HG03139 (cell line): ENCODE data around the gene DVL2.
"Not testable (repeated sequence)": the region's sequence is repeated elsewhere in the genome, so short reads cannot be mapped to it uniquely, and the experiment has no call there.

Source experiments
- ATAC-seq: cut with Tn5 transposase; IDR thresholded peaks from one replicate; pipeline ENCODE4 v1.9.1; 2021; ENCODE audit not compliant: unreplicated experiment

DVL2 gene

DNA sequence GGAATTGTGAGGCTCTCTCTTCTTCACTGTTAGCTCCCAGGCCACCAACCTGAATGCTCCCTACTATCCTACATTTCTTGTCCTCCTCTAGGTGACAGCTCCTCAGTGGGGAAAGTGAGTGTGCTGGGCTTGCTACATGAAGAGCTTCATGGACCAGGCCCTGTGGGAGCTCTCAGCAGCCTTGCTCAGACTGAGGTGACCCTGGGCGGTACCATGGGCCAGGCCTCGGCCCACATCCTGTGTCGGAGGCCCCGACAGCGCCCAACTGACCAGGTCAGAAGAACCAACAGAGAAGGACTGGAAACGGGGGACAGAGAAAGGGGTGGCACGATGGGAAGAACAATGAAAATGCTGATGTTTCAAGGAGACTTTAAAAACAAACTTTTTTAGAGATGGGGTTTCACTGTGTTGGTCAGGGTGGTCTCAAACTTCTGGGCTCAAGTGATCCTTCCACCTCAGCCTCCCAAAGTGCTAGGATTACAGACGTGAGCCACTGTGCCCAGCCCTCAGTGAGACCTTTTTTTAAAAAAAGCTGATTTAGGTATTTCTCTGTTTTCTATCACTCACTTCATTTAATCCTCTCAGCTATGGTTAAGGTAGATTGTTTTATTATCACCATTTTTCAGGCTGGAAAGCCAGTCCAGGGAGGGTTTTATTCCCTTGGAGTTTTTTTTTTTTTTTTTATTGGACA, 22.6 kb upstream of the DVL2 start:
- ATAC-seq = no peak

DNA sequence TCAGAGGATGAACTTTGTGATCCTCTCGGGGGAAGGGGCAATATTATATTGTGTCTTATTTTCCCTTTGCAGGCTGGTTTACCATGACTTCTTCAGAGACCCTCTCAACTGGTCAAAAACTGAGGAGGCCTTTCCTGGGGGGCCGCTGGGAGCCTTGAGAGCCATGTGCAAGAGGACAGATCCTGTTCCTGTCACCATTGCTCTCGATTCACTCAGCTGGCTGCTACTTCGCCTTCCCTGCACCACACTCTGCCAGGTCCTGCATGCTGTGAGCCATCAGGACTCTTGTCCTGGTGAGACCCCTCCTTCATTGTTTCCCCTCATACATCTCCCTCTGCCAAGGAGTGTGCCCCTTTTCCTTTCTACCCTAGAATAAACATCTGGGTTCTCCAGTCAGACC, 20.2 kb upstream of the DVL2 start:
- no peak for ATAC-seq

DNA sequence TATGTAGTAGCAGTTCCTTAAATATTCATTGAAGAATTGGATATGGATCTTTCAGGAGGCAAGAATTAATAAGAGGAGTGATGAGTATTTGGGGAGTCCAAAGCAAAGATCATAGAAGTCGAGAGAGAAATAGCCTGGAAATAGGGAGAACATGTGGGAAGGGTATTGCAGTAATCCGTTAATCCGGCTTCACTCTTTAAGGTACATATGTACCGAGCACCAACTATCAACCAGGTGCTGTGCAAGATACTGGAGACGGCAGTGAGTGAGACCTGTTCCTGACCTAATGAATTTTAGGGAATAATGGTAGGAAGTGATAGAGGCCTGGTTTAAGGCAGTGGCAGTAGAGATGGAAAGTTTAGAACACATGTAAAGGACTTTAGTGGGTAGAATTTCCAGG, 18.8 kb upstream of the DVL2 start:
- no peak for ATAC-seq

DNA sequence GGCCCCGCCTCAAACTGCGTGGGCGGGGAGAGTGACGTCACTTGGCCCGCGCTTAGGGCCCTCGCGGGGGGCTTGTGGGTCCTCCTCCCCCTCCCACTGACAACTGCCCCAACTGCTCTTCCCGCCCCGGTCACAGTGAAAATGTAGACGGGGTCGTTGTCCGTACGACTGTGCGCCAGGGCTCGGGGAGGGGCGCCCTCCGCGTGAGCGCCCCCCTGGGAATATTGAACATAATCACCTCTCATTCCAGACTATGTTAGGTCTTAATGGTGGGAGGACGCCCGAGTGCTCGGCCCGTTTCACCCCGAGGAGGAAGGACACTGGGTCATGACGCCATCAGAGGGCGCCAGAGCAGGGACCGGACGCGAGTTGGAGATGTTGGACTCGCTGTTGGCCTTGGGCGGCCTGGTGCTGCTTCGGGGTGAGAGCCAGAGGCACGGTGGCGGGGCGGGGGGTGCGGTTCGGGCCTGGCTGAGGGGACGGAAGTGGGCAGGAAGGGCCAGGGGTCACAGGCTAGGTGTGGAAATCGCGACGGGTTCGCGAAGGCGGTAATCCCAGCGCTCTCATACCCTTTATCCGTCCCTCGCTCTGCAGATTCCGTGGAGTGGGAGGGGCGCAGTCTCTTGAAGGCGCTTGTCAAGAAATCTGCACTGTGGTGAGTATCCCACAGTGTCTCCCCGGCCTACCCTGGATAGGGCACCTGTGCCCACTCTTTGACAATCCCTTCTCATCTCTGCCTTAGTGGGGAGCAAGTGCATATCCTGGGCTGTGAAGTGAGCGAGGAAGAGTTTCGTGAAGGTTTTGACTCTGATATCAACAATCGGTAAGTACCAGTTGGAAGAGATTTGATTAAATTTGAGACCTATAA, 18.1 kb upstream of the DVL2 start, which contains the start of gene ELP5:
Gene ELP5 (plus strand): TSS at position 40 of the 868 bp plus-strand sequence. CDS start 336 bp downstream, at position 376.
- peak; percentile 46 for ATAC-seq

DNA sequence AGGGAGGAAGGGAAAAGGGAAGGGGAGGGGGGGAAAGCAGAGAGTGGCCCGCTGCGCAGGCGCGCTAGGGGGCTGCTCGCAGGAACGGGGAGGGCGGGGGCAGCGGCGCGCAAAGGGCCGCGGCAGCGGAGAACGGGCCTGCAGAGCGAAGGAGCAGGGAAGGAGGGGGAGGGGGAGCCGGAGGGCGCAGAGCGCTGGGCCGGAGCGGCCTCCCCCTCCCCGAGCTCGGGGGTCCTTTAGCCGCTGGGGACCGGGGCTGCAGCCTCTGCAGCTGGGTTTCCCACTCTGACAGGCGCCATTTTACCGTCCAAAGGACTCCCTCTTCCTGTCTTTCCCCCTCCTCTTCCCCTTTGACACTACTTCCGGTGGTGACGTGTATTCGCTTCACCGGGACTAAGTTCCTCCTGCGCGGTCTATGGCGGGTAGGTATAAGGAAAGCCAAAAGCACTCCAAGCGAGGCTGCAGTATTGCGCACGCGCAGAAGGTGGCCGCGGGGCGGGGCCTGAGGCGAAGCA, 17.4 kb upstream of the DVL2 start, which contains the start of gene CTDNEP1:
Gene CTDNEP1 (minus strand): TSS at position 74 of the 515 bp plus-strand sequence. CDS start 438 bp downstream, outside the sequence.
- ATAC-seq = peak; percentile 76

DNA sequence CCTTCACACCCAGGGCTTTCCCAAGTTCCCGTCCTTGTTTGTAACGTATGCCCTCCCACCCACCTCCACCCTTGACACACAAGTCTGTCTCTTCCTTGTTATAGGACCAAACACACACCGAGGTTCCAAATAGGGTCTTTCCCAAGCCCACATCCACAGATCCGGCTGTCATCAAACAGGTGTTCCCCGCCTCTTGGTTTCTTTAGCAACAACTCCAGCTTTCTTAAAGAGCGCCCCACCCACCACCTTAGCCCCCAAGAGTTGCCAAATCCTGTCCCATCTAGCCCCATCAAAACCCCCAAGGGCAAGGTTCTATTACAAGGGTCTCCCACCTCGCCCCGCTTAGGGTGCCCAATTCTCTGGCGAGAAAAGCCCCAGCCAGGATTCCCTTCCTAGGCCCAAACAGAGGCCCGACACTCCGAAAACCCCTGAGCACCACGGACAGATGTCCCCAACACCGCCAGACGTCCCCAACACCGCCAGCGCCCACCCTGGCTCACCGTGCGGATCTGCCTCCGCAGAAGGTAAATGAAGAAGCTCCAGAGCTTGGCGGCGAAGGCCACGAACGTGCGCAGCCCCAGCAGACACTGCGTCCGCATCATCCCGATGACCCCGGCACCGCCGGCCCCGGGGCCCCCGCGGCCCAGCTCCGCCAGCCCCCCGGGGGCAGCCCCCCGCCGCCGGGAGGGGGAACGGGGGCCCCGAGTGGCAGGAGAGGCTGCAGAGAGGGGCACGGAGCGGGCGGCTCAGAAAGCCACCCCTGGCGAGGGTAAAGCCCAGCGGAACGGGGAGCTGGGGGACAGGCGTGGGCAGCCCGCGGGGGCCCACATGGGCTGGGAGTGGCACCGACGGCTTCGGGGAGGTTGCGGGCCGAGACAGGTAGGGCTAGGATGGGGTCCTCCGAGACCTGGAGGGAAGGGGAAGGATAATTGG, 16.6 kb upstream of the DVL2 start:
- ATAC-seq = no peak

DNA sequence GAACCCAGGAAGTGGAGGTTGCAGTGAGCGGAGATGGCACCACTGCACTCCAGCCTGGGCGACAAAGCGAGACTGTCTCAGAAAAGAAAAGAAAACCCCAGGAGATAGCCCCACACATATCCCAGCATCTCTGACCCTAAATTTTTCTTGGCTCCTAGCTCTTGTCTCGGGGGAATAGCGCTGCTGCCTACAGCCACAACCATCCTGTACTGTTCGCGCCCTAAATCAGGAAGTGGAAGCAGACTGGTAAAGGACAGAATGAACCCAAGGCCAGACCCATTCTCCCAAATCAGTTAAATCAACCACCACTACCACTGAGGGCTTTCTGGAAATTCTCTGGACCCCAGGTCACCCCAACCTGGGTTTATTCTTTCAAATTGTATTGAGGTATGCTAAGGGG, 15.5 kb upstream of the DVL2 start:
- ATAC-seq = no peak

DNA sequence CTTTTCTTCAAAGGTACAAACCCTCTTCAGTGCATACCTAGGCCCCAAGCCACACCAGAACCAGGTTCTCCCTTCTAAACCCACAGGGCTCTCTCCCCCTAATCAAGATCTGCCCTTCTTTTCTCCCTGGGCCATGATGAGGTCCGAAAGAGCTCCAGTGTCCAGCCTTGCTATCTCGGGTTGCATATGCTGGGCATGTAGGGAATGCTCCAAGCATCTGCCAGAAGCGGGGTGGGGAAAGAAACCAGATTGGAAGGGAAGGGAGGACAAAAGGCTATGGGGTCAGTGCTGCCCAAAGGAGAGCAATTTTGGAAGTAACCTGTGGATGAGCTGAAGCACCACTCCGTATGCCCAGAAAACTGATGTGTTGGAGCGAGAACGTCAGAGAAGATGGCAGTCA, 14.9 kb upstream of the DVL2 start:
- no peak for ATAC-seq

DNA sequence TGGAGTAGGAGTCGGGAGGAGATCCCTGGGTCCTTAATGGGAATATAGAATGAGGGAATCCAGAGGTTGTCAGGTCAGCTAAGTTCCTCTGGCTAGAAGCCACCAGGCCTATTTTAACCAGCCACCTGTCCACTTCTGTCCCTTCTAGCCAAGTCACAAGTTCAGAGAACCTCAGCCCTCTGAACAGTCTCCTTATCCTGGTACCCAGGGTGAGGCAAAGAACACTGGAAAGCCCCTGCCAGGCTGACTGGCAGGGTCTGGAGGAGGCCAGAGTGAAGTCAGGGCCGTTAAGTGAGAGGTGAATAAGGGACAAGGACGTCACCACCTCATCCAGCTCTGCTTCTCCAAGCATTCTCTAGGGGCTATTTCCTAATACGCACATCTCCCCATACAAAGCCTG, 14.5 kb upstream of the DVL2 start:
- ATAC-seq = no peak

DNA sequence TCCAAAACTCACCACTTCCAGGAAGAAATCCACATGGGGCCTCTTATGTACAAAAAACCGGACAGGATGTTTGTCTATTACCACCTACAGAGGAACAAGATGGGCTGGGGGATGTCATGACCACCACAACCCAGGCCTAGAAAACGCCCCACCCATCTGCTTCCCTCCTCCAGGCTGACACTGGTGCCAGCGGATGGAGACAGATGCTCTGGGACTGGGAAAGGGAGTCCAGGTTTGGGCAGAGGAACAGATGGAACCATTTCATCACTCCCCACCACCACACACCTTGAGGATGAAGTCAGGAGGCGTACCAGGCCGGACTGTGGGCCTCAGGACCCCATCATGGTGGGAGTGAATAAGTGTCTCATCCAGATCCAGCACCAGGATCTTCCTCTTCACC, 12.5 kb upstream of the DVL2 start:
- ATAC-seq = no peak

DNA sequence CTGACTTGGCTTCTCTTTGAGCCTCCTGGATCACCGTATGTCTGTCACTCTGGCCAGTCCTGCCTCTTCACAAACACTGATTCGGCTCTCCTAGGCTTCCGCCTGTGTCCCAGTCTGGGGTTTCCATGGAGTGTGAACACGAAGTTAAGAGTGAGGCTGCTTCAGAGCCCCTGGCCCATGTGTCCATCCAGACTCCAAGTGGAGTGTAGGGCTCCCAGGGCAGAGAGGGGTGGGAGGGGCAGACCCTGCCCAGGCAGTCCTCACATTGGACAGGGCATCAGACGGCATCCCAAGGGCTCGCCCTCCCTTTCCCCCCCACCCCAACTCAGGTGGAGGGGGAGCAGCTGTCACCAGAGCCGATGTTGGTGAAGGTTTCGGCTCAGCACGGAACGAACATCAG, 9.5 kb upstream of the DVL2 start:
- ATAC-seq = not testable (repeated sequence)

DNA sequence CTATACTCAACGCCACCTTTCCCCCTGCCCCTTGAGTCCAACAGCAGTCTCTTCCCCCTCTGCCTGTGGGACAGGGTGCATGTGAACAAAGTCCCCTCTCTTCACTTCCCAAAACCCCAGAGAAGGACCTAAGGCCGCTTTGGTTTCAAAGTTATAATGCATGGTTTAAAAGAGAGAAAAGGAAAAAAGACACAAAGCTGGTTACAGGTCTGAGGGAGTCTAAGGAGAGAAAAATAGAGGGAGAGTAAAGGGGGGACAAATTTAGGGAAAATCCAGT, 9.1 kb upstream of the DVL2 start:
- ATAC-seq = no peak

DNA sequence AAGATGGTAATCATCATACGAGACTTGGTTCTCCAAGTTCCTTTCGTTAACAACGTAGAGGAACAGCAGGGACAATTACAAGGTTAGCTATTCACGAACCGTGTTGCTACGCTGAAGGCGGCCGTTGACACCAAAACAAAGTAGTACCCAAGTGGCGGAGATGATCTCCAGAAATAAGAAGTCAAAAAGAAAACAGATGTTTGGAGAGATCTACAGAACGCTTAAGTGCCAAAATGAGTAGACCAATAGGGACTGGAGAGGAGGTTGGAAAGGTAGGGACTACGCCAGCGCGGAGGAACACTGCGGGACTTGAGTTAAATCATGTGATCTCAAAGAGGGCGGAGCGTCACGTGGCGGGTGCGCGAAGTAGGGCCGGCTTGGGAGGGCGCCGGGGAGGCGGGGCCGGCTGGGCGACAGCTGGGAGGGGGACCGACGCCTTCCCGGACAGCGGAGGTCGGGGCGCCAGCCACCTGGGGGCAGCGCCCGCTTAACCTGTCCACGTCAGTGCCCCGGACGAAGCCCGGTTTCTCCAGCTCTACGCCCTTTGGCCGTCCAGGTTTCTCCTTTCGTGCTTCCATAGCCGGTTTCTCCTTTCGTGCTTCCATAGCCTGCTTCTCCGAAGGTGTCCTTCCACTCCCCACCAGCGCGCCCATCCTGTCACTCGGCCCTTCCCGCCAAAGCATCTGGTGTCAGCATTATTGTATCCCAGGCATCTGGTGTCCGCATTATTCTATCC, 8.6 kb upstream of the DVL2 start:
- peak; percentile 28 for ATAC-seq

DNA sequence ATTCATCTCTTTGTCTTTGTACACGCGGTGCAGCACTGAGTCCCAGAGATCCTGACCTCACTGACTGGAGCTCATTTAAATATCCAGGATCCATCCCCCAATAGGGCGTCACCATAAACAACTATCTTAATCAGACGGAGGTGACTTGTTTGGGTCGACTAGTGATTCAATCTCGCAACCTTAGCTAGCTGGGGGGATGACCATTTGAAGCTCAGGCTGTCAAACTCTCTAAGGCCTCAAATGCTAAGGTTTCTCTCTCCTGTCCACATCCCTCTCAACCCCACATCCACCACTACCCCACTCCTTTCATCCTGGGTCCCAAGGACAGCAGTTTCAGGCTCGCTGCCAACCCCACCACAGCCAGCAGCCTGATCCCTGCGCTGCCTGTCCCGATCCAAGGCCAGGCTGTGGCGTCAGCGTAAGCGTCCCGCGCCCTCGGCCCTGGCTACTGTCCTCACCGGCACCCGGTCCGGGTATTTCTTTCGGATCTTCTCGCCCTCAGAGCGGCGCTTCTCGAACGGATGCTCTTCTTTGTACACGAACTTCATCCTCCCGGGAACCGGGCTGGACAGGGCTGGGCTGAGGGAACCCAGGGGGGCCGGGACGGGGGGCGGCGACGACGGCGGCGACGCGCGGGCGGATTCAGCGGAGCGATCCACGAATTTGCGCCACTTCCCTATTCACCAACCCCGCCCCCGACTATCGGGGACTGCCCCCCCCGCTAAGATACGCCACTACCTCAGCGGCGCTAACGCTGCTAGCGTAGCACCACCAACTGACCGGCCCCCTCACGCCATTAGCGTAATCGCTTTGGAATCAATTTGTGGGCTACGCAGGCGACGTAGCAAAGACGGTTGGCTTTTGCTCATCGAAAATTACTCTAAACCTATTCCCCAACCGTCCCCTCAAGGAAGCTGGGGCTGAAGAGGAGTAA, 7.7 kb upstream of the DVL2 start, which contains the start of gene GABARAP:
Gene GABARAP (minus strand): TSS at position 667 of the 934 bp plus-strand sequence. CDS start 119 bp downstream, at position 548.
- ATAC-seq = peak; percentile 28

DNA sequence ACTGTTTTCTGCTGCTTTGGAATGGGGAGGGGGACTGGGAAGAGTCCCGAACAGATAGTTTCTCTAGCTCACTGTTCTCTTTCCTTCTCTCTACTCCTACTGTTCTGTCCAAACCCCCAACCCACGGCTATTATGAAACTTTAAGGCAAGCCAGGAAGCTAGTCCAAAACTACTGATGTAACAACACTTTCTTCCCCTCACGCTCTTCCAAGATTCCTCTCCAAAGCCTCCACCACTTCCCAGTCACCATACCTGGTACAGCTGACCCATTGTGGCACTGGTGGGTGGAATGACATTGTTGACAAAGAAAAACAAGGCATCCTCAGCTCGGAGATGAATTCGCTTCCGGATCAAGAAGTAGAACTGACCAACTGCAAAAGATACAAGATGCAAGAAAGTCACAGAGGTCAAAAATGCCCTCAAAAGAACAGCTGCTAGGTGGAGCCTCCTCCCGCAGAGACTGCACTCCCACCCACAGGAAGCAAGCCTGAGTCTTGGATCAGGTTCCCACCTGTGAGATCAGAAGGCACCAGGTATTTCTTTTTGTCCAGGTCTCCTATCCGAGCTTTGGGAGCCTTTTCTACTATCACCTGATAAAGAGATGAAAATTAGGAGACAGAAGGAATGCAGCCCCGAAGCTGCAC, 6.9 kb upstream of the DVL2 start:
- ATAC-seq = no peak

DNA sequence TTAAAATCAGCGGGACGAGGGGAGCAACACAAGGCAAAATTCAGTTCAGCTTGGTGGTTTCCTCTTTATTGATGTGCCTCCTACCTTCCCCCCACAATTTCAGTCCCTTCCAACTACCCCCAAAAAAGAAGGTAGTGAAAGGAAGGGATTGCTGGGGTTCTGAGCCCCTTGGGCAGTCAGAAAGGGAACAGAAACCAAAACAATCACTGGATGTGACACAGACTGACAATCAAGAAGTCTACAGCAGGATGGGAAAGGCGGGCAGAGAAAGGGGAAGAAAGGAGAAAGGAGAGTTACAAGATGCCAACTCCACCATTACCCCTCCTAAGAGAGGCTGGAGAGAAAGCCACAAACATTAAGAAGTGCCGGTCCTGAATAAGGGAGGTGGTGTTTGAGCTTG, 6.1 kb upstream of the DVL2 start:
- ATAC-seq = no peak

DNA sequence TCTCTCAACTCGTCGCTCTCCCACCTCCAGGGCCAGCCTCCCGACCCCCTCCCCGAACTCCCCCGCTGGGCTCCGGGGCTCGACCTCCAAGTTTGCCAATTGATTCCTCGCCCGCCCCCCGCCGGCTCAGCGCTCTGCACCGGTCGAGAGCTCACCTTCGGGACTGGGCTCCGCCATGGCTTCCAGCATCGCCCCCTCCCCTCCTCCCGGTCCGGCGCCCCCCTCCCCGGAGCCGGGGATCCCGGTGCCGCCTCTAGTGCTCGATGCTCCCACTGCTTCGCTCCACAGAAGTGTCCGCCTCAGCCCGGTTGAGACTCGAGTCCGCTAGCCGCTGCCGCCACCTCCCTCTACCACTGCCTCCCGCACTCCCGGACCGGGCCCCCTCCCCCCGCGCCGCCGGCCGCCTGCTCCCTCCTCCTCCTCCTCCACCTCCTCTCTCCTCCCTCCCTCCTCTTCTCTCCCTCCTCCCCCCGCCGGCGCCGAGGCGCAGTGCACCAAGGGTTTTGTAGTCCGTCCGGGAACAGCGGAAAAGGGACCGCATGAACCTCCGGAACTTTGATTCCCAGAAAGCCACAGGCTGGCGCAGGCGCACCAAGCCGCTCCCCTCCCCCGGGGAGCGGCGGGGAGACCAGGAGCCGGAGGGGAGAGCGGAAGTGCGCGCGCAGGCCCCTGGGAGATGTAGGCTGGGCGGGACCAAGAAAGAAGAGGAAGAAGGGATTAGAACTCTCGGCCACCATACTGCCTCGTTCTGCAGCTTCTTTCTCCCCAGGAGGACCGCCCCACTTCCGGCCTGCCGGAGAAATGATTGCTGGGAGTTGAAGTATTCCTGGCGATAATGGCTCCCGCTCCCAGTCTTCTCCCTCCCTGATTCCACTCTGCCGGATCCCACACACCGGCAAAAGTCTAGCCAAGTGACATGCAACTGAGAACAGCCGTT, 5.0 kb upstream of the DVL2 start, which contains the start of gene PHF23:
Gene PHF23 (minus strand): TSS at position 367 of the 937 bp plus-strand sequence. CDS start 178 bp downstream, at position 189.
- ATAC-seq = peak; percentile 46
